ENCODE data around the gene MBD3L2.
"Not testable (repeated sequence)": the region's sequence is repeated elsewhere in the genome, so short reads cannot be mapped to it uniquely, and the experiment has no call there.

MBD3L2 gene

DNA sequence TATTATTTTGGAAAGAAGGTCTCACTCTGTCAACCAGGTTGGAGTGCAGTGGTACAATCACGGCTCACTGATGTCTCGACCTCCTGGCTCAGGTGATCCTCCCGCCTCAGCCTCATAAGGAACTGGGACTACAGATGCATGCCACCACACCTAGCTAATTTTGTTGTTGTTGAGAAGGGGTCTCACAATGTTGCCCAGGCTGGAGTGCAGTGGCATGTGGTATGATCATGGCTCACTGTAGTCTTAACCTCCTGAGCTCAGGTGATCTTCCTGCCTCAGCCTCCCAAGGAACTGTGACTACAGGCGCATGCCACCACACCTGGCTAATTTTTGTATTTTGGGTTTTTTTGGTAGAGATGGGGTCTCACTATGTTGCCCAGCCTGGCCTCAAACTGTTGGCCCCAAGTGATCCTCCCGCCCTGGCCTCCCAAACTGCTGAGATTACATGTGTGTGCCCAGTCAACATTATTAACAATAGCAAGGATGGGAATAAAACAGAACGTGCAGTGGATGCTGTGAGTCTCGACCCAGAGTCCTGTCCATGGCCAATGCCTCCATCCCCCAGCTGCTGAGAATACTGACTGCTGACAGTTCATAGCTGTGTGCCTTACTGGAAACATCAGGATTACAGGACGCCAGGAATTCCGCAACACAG, 14.8 kb downstream of the MBD3L2 start:
- DNase-seq, result no peak

DNA sequence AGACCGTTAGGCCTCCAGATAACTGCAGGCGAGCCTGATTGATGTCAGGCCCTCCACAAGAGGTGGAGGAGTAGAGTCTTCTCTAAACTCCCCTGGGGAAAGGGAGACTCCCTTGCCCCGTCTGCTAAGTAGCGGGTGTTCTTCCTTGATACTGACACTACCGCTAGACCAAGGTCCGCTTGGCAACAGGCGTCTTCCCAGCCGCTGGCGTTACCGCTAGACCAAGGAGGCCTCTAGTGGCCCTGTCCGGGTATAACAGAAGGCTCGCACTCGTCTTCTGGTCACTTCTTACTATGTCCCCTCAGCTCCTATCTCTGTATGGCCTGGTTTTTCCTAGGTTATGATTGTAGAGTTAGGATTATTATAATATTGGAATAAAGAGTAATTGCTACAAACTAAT, 18.0 kb downstream of the MBD3L2 start:
- DNase-seq, result not testable (repeated sequence)

DNA sequence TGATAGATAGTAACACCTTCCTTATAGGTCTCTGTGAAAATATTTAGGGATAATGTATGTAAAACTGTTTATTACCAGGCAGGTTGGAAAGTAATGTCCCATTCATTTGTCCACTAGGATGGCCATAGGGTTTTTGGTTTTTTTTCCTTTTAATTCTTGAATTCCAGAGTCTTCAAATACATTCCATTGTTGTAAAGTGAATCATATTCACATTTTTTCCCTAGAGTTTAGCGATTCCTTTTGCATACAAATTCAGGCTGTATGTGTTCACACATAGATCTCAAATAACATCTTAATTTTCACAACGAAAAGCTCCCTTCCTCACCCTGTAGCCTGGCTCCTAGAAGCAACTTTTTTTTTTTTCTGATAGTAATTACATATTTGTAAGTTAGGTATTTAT, 18.6 kb downstream of the MBD3L2 start:
- DNase-seq, result no peak

DNA sequence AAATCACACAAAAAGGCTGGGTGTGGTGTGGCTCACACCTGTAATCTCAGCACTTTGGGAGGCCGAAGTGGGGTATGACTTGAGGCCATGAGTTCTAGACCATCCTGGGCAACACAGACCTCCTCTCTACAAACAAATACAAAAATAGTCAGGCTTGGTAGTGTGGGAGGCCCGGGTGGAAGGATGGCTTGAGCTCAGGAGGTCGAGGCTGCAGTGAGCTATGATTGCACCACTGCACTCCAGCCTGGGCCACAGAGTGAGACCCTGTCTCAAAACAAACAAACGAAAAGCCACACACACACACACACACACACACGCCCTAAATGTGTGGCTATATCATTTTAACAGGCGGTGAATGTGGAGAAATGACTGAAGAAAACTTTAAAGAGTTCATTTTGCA, 19.5 kb downstream of the MBD3L2 start:
- no peak for DNase-seq

DNA sequence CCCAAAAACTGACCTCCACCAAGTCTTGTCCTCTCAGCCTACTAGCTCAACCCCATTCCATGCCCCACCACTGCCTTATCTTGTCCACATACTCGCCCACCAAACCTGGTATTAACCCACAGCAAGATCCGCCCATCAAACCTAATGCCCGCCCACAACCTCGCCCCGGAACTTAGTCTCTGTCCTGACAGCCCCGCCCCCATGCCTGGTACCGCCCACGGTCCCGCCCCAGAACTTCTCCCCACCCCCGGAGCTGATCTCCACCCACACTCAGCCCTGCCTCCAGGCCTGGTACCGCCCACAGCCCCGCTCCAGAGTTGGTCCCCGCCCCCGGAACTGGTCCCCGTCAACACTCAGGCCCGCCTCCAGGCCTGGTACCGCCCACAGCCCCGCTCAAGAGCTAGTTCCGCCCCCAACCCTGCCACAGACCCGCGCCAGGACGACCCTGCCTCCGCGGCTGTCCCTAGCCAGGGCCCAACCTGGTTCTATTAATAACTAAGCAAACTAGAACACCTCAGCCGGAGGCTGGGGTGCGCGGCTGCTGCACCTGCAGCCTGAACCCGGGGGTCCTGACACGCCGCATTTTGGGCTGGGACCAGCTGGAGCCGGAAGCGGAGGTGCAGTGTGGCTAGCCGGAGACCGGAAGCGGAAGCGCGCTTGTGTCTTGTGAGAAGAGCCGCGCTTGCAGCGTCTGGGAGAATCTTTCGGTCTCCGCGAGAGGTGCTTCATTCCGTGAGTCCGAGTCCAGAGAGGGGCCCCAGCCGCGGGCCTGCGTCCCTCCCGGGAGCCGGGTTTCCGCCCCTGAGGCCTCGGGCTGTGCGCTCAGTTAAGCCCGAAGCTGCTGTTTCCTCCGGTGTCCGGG, 20.2 kb downstream of the MBD3L2 start, which contains the start of gene ZNF557:
Gene ZNF557 (plus strand): TSS at position 662 of the 862 bp plus-strand sequence. CDS start 5,372 bp downstream, outside the sequence.
- peak; percentile 90 for DNase-seq

DNA sequence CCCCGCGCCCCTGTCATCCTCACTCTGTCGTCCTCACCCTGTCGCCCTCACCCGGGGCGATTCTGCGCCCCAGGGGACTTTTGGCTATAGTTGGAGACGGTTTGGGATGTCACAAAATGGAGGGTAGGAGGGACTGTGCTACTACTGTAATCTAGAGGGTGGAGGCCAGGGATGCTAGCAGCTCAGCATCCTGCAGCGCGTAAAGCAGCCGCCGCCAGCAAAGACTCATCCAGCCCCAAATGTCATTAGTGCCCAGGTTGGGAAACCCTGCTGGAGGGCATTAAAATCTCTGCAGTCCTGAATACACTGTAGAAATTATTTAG, 20.7 kb downstream of the MBD3L2 start:
- no peak for DNase-seq

DNA sequence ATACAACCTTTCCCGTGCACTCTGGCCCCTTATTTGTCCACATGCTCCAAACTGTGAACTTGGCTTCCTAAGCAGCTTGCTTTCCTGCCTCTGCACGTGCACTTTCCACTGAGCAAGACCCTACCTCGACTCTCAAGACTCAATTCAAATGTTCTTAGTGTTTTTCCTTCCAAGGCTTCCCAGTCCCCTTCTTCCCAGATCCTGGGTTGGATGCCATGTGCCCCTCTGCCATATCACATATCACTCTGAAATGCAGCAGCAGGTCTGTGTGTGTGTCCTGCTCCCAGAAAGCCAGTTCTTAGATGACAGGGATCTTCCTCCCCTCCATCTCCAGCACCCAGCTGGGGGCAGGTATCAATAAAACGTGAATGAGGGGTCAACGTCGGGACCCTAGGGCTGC, 23.4 kb downstream of the MBD3L2 start:
- DNase-seq, result no peak

DNA sequence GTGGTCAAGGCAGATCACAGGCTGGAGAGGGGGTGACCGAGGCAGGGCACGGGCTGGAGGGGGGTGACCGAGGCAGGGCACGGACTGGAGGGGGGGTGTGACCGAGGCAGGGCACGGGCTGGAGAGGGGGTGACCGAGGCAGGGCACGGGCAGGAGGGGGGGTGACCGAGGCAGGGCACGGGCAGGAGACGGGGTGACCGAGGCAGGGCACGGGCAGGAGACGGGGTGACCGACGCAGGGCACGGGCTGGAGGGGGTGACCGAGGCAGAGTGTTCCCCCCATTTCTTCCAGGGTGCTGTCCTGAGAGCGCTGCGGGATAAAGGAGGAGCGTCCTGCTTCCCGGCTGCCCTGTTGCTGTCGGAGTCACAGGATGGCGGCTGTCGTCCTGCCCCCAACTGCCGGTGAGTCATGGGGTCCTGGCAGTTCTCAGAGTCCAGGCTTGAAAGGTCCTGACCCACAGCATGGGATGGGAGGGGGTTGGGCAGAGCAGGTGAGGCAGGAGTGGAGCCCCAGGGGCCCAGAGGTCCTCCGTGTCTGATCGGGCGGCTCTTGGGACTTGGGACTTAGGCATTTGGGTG, 25.7 kb downstream of the MBD3L2 start:
- DNase-seq, result no peak

DNA sequence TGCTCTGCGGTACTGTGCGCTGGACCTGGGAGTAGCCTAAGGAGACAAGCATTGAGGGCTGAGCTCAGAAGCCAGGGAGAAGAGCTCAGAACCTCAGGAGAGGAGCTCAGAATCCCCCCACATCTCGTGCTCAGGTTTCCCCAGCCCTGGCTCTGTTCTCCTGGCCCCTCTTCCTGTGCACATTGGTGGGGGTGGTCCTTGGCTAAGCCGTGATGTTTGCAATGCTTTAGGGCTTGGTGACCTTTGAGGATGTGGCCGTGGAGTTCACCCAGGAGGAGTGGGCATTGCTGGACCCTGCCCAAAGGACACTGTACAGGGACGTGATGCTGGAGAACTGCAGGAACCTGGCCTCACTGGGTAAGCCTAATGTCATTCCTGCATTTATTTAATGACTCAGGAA, 27.0 kb downstream of the MBD3L2 start:
- no peak for DNase-seq

DNA sequence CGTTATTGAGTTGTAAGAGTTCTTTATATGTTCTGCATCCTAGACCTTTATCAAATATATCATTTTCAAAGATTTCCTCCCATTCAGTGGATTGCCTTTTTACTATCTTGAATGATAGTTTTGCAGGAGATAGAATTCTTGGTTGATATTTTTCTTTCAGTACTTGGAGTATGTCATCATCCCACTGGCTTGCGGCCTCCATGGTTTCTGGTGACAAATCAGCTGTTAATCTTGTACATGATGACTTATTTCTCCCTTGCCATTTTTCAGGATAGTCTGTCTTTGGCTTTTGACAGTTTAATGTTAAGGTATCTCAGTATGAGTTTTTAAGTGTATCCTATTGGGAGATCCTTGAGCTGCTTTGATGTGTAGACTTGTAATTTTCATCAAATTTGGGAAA, 28.9 kb downstream of the MBD3L2 start:
- DNase-seq, result no peak

DNA sequence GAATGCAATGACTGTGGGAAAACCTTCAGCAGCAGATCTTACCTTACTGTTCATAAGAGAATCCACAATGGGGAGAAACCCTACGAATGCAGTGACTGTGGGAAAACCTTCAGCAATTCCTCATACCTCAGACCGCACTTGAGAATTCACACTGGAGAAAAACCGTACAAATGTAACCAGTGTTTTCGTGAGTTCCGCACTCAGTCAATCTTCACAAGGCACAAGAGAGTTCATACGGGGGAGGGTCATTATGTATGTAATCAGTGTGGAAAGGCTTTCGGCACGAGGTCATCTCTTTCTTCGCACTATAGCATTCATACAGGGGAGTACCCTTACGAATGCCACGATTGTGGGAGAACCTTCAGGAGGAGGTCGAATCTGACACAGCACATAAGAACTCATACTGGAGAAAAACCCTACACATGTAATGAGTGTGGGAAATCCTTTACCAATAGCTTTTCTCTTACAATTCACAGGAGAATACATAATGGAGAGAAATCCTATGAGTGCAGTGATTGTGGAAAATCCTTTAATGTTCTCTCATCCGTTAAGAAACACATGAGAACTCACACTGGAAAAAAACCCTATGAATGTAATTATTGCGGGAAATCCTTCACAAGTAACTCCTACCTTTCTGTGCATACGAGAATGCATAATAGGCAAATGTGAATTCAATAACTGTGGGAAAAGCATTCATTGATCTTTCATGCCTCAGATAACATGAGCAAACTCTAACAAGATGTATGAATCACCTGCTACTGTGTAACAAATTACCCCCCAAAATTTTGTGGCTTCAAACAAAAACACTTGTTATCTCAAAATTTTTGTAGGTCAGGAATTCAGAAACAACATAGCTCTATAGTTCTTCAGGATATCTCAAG, 34.2 kb downstream of the MBD3L2 start:
- no peak for DNase-seq

DNA sequence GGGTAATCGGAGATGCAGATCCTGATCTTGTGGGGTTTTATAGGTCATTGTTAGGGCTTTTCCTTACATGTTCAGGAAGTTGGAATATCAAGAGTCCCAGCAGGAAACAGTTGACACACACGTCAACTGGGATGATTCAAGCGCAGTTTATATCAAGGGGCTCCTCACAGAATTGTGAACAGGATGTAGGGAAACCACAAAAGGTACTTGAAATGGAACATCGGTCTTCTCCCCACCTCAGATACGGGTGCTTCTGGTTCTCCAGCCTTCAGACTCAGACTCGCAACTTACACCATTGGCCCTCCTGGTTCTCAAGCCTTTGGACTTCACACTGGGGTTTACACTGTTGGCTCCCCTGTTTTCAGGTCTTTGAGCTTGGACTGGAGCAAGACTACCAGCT, 39.9 kb downstream of the MBD3L2 start:
- DNase-seq, result no peak

DNA sequence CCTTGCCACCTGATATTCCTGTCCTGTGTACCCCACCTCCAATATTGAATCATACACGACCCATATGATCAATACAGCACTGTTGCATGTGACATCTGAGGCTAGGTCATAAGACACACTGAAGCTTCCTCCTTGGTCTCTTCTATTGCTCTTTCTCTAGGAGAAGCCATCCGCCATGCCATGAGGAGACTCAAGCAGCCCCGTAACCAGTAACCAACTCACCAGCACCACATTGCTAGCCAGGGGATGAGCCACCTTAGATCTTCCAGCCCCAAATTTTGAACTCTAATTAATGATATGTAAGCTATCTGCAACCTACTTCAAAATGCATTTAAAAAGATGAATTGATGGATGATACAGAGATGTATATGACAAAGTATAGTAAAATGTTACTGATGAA, 49.0 kb downstream of the MBD3L2 start:
- no peak for DNase-seq

DNA sequence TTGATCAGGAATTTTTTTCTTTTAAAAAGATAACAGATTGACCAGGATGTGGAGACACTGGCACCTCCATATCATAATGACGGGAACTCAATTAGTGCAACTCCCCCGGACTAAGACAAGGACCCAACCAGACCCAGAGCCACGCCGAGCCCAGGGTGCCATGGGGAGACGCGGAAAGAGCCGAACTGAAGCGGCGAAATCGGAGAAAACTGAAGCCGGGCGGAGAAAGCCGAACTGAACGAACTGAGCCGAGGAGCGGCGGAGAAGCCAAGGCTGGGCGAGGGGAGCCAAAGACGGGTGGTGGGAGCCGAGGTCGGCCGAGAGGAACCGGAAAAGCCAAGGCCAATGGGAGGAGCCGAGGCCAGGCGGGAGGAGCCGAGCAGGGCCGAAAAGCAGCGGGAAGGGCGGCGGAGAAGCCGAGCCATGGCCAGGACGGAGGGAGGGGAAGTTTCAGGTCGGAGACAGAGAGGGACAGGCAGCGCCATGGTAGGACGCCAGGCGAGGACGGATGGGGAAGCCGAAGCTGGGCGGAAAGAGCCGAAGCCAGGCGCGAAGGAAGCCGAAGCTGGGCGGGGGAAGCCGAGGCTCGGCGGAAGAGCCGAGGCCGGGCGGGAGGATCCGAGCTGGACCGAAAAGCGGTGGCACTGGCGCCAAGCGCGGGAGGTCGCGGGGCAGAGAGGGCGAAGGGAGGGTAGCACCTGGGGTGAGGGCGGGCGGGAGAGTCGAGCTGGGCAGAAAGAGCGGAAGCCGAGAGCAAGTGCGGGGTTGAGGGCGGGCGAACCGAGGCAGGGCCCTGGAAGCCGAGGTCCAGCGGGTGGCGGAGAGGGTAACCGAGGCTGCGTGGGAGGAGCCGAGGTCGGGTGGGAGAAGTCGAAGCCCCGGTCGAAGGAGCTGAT, 49.8 kb downstream of the MBD3L2 start:
- DNase-seq, result peak; percentile 92

DNA sequence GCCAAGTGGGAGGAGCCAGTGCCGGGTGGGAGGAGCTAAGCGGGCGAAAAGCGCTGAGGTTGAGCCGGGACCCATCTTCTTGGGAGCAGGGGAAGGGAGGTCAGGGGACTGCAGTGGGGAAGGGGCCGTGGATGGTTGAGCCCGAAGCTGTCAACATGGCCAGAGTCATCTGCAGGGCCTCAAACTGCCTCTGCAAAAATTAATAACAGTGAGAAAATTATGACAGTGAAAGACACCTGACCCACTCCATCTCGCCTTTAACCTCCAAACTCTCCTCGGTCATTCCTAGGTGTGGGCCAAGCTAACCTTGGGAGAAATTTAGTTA, 50.4 kb downstream of the MBD3L2 start:
- no peak for DNase-seq

All from NCI-H1105 treated with DMSO at 0.1 percent for 48 hours (cell line).